ENCODE data around the gene SEPTIN8.

DNA sequence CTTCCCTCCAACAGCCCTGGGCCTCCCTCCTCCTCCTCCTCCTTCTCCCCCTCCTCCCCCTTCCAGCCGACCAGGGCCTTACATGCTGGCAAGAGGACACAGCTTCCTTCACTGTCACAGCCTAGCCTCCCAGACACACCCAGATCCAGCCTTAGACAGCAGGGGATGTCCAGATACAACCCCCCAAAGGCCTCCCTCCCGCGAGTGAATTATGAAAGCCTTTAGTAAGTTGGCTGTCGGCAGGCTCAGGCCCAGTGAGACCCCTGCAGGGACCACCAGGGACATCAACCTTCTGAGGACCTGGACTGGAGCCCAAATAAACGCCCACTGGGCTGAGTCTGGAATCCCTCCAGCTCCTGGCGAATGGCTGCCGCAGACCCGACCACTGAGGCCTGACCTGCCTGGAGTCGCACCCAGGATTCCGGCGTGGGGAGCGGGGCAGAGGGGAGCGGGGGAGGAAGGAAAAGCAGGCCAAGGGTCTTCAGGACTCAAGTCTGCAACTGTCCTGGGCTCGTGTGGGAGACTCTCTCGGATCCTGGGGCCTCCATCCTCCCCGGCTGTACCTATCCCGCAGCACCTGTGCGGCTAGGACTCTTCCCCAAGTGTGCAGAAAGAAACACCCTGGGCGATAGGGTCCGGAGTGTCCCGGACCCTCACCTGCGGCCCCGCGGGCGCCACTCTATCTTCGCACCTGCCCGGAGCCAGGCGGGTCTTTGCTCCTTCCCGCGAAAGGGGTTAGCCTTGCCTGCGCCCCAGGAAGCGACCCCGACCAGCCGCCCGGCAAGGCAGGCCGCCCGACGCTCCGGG is 705 bp downstream of the SEPTIN8 start:
- no peak for TF ChIP-seq CTCF (IDR thresholded peaks at IDR 0.05; ENCODE audit: insufficient read depth, low read depth, low read length)
- no peak for TF ChIP-seq EZH2 (IDR thresholded peaks at IDR 0.05; ENCODE audit: insufficient read depth, low read length)
